WERI-Rb-1 (cell line): Measurements from ENCODE around the gene TNPO3.

Experiments used
- DNase-seq: peaks from one replicate; pipeline ENCODE4 v3.0.0-alpha.2; 2020
- H3K27ac ChIP-seq: fragments of 250-450 bp; sonication (Bioruptor Pico); 2 replicates; pipeline ENCODE4 v1.5.1; 2020; ENCODE audit warnings: mild to moderate bottlenecking, moderate library complexity
- H3K27me3 ChIP-seq: fragments of 250-450 bp; sonication (Bioruptor Pico); 2 replicates; pipeline ENCODE4 v1.5.1; 2021; ENCODE audit warnings: mild to moderate bottlenecking, low read depth, moderate library complexity; ENCODE audit not compliant: insufficient read depth, severe bottlenecking
- H3K36me3 ChIP-seq: fragments of 250-450 bp; sonication (Bioruptor Pico); 2 replicates; pipeline ENCODE4 v1.5.1; 2020; ENCODE audit warnings: mild to moderate bottlenecking, moderate library complexity
- H3K4me3 ChIP-seq: 2 replicates; pipeline ENCODE4 v1.5.1; 2011; ENCODE audit warnings: low read depth, mild to moderate bottlenecking, control low read depth, low read length
- H3K9me3 ChIP-seq: fragments of 250-450 bp; sonication (Bioruptor Pico); 2 replicates; pipeline ENCODE4 v1.5.1; 2021; ENCODE audit warnings: mild to moderate bottlenecking, moderate library complexity; ENCODE audit not compliant: severe bottlenecking
- TF ChIP-seq, protein P1 (sequence below): IDR thresholded peaks from 2 replicates; pipeline ENCODE4 v1.5.1; 2011; ENCODE audit warnings: low read depth, mild to moderate bottlenecking, control low read depth, inconsistent platforms, low read length

The TNPO3 gene

GRCh38 chr7:128939075-128939860 lies 115.6 kb downstream of the TNPO3 start:
- Histone ChIP-seq H3K9me3 (no peaks in the 10 kb centered on the region), H3K4me3 (no peak overlapping the region), H3K36me3 (no peaks in the 10 kb centered on the region), H3K27ac (no peak overlapping the region), H3K27me3 (no peaks in the 10 kb centered on the region)
- DNase-seq, result no peak
- TF ChIP-seq, protein P1, sequence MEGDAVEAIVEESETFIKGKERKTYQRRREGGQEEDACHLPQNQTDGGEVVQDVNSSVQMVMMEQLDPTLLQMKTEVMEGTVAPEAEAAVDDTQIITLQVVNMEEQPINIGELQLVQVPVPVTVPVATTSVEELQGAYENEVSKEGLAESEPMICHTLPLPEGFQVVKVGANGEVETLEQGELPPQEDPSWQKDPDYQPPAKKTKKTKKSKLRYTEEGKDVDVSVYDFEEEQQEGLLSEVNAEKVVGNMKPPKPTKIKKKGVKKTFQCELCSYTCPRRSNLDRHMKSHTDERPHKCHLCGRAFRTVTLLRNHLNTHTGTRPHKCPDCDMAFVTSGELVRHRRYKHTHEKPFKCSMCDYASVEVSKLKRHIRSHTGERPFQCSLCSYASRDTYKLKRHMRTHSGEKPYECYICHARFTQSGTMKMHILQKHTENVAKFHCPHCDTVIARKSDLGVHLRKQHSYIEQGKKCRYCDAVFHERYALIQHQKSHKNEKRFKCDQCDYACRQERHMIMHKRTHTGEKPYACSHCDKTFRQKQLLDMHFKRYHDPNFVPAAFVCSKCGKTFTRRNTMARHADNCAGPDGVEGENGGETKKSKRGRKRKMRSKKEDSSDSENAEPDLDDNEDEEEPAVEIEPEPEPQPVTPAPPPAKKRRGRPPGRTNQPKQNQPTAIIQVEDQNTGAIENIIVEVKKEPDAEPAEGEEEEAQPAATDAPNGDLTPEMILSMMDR, result no peak

DNA sequence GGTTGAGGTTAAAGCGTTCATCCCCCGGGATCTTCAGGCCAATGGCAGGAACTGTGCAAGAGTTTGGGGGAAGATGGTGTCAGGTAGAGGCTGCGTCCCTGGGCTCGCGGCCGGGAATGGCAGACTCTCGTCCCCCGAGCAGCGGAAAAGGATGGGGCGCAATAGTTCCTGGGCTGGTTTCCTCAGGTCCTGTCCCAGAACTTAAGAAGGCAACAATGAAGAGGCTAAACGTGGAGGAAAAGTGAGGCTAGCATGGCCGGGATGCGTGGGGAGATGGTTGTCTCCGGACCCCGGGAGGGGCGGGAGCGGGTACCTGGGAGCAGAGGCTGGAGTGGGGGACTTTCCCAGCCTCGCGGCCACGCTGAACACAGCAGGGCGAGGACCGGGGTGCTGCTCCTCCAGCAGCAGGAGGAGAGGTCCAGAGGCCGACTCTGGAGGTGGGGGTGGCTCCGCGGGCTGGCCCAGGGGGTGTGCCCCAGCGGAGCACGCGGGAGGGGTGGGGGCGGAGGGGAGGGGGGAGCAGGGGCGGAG lies 116.3 kb downstream of the TNPO3 start:
- no peak for DNase-seq
- Histone ChIP-seq H3K36me3 (no peaks in the 10 kb centered on the region), H3K27ac (no peak overlapping the region), H3K27me3 (no peaks in the 10 kb centered on the region), H3K9me3 (no peaks in the 10 kb centered on the region), H3K4me3 (peak overlapping the region; percentile 59)
- TF ChIP-seq, protein P1, result no peak

GRCh38 chr7:128937647-128938543 lies 117.0 kb downstream of the TNPO3 start, which contains the start of gene IRF5:
Gene IRF5, plus strand, starts transcription at chr7:128937927. Its CDS starts 4,155 bp downstream, at chr7:128942082.
- H3K27me3 ChIP-seq, result no peaks in the 10 kb centered on the region
- peak; percentile 41 for DNase-seq
- no peak within 1 kb of the TSS for H3K27ac ChIP-seq
- H3K36me3 ChIP-seq, result no peaks in the 10 kb centered on the region
- no peaks in the 10 kb centered on the region for H3K9me3 ChIP-seq
- TF ChIP-seq, protein P1, result no peak
- peak within 1 kb of the TSS; percentile 59 for H3K4me3 ChIP-seq

DNA sequence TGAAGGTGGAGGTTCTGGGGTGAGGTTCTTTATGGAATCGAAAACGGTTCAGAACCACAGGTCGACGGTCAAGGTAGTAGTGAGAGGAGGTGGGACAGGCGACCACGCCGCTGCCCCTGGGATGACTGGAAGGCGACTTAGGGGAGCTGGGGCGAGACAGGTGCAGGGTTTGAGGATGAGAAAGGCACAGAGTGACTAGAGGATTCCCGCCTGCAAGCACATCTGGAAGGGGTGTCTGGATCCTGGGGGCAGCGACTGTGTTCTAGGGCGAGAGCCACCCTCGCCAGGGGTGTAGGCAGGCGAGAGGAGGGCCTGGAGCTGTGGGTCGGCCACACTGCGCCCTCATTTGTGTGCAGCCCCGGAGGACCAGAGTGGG lies 117.7 kb downstream of the TNPO3 start:
- H3K4me3 ChIP-seq, result peak overlapping the region; percentile 59
- TF ChIP-seq, protein P1, result no peak
- no peaks in the 10 kb centered on the region for H3K27me3 ChIP-seq
- no peaks in the 10 kb centered on the region for H3K36me3 ChIP-seq
- DNase-seq, result no peak
- H3K9me3 ChIP-seq, result no peaks in the 10 kb centered on the region
- H3K27ac ChIP-seq, result no peak overlapping the region

- no peaks in the 10 kb centered on the region for H3K27me3 ChIP-seq
- no peak overlapping the region for H3K4me3 ChIP-seq
- DNase-seq, result no peak
- no peaks in the 10 kb centered on the region for H3K36me3 ChIP-seq
- TF ChIP-seq, protein P1, result no peak
- H3K9me3 ChIP-seq, result no peaks in the 10 kb centered on the region
- no peak overlapping the region for H3K27ac ChIP-seq
These were observed 118.1 kb downstream of the TNPO3 start for GRCh38 chr7:128936798-128937197.
